ENCODE results near the gene CMTM3. TPM values are rescaled to one million over a fixed set of nuclear protein-coding genes. Genes with fewer than 3 reads are reported as not detected.

Gene CMTM3
- total RNA-seq, 1 donor from 2014 or later, result 268 TPM

DNA sequence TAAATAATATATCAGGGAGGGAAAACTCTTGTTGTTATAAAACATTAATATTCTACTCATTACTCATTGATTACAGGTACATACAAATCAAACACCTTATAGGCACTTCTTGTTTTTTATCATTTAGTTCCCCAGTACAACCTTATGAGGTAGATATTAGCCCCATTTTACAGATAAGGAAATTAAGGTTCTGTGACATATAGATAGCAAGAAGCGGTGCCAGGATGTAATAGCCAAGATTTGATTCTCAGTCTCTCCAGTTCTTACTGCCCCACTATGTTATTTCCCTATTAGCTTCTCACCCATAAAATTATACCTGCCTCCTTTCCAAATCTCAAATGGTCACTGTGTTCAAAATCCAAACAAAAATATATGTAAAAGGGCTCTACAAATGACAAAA is 36.9 kb downstream of the CMTM3 start:
- Mint-ChIP-seq H3K27me3 (ENCODE audit: unreplicated experiment) (peaks cover 3% of the 10 kb centered on the region), H3K9me3 (ENCODE audit: unreplicated experiment) (no peaks in the 10 kb centered on the region), H3K4me3 (ENCODE audit: unreplicated experiment) (no peak overlapping the region), H3K27ac (ENCODE audit: unreplicated experiment) (no peak overlapping the region), H3K4me1 (ENCODE audit: unreplicated experiment) (no peaks in the 10 kb centered on the region), H3K36me3 (ENCODE audit: low read depth, unreplicated experiment) (no peaks in the 10 kb centered on the region)
- TF ChIP-seq, protein P1, sequence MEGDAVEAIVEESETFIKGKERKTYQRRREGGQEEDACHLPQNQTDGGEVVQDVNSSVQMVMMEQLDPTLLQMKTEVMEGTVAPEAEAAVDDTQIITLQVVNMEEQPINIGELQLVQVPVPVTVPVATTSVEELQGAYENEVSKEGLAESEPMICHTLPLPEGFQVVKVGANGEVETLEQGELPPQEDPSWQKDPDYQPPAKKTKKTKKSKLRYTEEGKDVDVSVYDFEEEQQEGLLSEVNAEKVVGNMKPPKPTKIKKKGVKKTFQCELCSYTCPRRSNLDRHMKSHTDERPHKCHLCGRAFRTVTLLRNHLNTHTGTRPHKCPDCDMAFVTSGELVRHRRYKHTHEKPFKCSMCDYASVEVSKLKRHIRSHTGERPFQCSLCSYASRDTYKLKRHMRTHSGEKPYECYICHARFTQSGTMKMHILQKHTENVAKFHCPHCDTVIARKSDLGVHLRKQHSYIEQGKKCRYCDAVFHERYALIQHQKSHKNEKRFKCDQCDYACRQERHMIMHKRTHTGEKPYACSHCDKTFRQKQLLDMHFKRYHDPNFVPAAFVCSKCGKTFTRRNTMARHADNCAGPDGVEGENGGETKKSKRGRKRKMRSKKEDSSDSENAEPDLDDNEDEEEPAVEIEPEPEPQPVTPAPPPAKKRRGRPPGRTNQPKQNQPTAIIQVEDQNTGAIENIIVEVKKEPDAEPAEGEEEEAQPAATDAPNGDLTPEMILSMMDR (IDR thresholded peaks at IDR 0.05; ENCODE audit: unreplicated experiment), result no peak
- DNase-seq (ENCODE audit: low spot score), result no peak

DNA sequence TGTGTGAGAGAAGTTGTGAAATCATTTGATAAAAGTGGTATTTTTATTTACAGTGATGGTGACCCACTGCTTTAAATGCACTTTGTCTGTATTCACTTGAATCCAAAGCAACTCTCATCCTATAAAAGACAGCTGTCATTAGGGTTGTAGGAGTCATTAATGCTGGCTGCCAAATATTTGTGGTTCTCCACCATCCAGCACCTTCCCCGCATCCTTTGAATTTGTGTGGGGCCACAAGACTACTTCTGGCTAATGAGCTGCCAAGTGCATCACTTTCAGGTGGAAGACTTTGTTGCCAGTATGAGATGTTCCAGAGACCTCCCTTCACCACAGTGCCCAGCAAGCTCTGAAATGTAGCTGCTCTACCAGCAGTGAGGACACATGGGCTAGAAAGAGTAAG is 43.4 kb downstream of the CMTM3 start:
- H3K27ac Mint-ChIP-seq (ENCODE audit: unreplicated experiment), result no peak overlapping the region
- peaks cover 2% of the 10 kb centered on the region for H3K27me3 Mint-ChIP-seq (ENCODE audit: unreplicated experiment)
- no peak for DNase-seq (ENCODE audit: low spot score)
- no peak overlapping the region for H3K4me3 Mint-ChIP-seq (ENCODE audit: unreplicated experiment)
- H3K9me3 Mint-ChIP-seq (ENCODE audit: unreplicated experiment), result no peaks in the 10 kb centered on the region
- TF ChIP-seq, protein P1 (IDR thresholded peaks at IDR 0.05; ENCODE audit: unreplicated experiment), result no peak
- H3K4me1 Mint-ChIP-seq (ENCODE audit: unreplicated experiment), result peaks cover 10% of the 10 kb centered on the region
- H3K36me3 Mint-ChIP-seq (ENCODE audit: low read depth, unreplicated experiment), result no peaks in the 10 kb centered on the region

DNA sequence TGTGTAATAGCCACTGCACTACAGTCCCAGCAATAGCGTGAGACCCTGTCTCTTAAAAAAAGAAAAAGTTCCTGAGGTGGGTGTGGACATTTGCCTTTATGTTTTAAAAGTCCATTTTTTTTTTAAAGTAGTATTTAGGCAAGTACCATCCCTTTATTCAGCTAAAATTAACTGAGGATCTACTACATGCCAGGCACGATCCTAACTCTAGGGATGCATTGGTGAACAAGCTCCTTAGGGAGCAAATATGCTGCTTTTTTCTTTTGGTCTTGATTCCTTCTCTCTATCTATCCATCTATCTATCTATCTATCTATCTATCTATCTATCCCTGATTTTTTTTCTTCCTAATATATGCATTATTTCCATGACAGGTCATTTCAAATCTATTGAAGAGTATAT is 44.7 kb downstream of the CMTM3 start:
- peaks cover 13% of the 10 kb centered on the region for H3K4me1 Mint-ChIP-seq (ENCODE audit: unreplicated experiment)
- TF ChIP-seq, protein P1 (IDR thresholded peaks at IDR 0.05; ENCODE audit: unreplicated experiment), result no peak
- DNase-seq (ENCODE audit: low spot score), result no peak
- H3K27me3 Mint-ChIP-seq (ENCODE audit: unreplicated experiment), result no peaks in the 10 kb centered on the region
- no peaks in the 10 kb centered on the region for H3K36me3 Mint-ChIP-seq (ENCODE audit: low read depth, unreplicated experiment)
- no peaks in the 10 kb centered on the region for H3K9me3 Mint-ChIP-seq (ENCODE audit: unreplicated experiment)
- H3K4me3 Mint-ChIP-seq (ENCODE audit: unreplicated experiment), result no peak overlapping the region
- H3K27ac Mint-ChIP-seq (ENCODE audit: unreplicated experiment), result no peak overlapping the region

DNA sequence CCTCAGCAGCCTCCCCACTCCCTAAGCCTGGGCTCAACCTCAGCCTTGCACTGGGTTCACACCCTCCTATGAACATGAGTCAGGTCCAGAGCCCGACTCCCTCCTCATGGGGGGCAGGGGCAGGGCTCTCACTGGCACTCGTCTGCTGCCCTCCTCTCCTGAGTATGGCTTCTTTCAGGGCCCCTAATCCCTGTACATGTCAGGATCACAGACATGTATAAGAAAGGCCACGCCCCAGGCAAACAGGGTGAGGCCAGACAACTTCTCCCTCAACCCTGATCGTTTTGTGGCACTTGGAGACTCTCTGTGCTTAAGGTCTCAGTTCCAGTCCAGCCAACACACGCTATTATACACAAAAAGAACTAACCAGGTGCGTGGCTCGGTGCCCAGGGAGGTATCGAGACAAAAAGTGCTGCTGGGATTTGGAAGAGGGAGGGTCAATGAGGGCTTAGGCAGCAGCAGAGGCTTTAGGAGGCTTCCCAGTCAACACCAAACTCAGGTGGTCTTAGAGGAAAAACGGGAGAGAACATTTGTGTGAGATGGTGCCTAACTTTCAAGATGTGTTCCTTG is 45.2 kb downstream of the CMTM3 start:
- TF ChIP-seq, protein P1 (IDR thresholded peaks at IDR 0.05; ENCODE audit: unreplicated experiment), result no peak
- Mint-ChIP-seq H3K27me3 (ENCODE audit: unreplicated experiment) (no peaks in the 10 kb centered on the region), H3K4me1 (ENCODE audit: unreplicated experiment) (peaks cover 13% of the 10 kb centered on the region), H3K27ac (ENCODE audit: unreplicated experiment) (no peak overlapping the region), H3K9me3 (ENCODE audit: unreplicated experiment) (no peaks in the 10 kb centered on the region), H3K4me3 (ENCODE audit: unreplicated experiment) (no peak overlapping the region), H3K36me3 (ENCODE audit: low read depth, unreplicated experiment) (no peaks in the 10 kb centered on the region)
- no peak for DNase-seq (ENCODE audit: low spot score)

DNA sequence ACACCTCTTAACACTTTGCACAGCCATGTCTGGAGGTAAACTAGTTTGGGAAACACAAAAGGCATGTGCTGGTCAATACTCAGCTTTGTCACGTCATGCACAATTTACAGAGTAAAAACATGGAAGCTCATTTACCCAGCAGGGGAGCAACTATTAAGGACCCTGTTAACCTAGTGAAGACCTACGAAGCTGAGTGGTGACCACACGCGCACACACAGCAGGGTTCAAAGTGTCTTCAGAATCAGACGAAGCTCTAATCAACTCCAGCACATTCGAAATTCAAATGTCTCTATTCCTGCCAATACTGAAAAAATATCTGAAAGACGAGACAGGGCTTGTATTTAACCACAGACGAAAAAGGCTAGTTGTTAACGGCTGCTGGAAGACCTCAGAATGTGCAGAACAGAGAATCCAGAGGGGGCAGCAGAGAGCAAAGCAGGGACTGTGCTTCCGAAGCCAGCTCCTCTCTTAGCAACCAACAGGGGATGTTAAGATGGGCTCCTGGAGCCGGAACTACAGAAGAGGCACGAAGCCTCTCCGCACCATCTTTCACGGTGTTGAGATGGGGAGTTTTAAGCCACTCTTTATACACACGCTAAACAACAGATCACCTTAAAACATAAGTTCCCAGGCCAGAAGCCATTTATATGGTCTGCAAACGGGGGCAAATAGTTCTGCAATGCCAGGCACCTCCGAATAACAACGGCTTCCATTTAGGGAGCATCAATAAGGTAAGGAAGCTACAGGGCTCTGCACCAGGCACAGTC is 46.4 kb downstream of the CMTM3 start:
- Mint-ChIP-seq H3K36me3 (ENCODE audit: low read depth, unreplicated experiment) (no peaks in the 10 kb centered on the region), H3K27ac (ENCODE audit: unreplicated experiment) (peak overlapping the region; percentile 54), H3K9me3 (ENCODE audit: unreplicated experiment) (no peaks in the 10 kb centered on the region), H3K4me1 (ENCODE audit: unreplicated experiment) (peaks cover 13% of the 10 kb centered on the region), H3K27me3 (ENCODE audit: unreplicated experiment) (no peaks in the 10 kb centered on the region), H3K4me3 (ENCODE audit: unreplicated experiment) (no peak overlapping the region)
- peak; percentile 85 for DNase-seq (ENCODE audit: low spot score)
- TF ChIP-seq, protein P1 (IDR thresholded peaks at IDR 0.05; ENCODE audit: unreplicated experiment), result peak; percentile 87

Data from endothelial cell (in vitro differentiated cells).